Measurements from ENCODE around the gene TALDO1.

DNA sequence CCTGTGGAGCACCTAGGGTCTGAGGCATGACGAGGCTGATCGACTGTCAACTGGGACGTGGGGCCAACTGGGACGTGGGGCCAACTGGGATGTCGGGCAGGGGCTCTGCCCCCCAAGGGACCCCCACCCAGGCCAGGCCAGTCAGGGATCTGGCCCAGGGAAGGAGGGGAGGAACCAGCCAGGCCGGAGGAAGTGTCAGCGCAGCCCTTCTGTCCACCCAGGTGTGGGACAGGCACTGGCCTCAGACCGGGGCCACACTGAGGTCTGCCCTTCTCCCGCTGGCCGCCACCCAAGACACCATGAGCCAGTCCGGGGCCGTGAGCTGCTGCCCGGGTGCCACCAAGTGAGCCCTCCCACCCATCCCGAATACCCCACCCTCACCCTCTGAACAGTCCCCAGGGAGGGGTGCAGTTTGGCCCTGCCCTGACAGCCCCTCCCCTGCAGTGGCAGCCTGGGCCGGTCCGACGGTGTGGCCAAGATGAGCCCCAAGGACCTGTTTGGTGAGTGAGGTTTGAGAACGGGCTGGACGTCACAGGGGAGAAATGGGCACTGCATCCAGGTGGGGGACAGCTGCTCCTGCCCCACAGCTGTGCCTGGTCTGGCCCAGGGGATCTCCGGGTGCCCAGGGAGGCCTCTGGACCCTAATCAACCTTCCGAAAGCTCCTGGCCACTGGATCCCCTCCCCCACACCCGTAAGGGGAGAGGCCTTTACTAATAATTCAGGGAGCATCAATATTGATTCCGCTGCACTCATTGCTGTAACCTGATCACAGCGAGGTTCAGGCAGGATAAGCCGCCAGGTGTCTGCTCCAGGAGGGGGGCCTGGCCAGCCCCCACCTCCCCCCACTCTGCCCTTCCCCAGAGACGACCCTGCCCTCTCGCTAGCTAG, 37.9 kb upstream of the TALDO1 start:
- TF ChIP-seq GATA3 (IDR thresholded peaks at IDR 0.05; ENCODE audit: low read depth, low read length) (no peak), GATA2 (IDR thresholded peaks at IDR 0.05; ENCODE audit: low read depth, low read length) (no peak)
